ENCODE measurements around the gene EIF2B4. TPM values are rescaled to one million over a fixed set of nuclear protein-coding genes. Genes with fewer than 3 reads are reported as not detected.
A peak's percentile ranks its signal among the peaks of the same experiment; 100 is the strongest.

EIF2B4 gene
- total and polyA plus RNA-seq, 2 of the 13 experiments (the other 11 are each of a cell fraction or from before 2014, with no cell fraction given): 91.5 to 96.4 TPM

DNA sequence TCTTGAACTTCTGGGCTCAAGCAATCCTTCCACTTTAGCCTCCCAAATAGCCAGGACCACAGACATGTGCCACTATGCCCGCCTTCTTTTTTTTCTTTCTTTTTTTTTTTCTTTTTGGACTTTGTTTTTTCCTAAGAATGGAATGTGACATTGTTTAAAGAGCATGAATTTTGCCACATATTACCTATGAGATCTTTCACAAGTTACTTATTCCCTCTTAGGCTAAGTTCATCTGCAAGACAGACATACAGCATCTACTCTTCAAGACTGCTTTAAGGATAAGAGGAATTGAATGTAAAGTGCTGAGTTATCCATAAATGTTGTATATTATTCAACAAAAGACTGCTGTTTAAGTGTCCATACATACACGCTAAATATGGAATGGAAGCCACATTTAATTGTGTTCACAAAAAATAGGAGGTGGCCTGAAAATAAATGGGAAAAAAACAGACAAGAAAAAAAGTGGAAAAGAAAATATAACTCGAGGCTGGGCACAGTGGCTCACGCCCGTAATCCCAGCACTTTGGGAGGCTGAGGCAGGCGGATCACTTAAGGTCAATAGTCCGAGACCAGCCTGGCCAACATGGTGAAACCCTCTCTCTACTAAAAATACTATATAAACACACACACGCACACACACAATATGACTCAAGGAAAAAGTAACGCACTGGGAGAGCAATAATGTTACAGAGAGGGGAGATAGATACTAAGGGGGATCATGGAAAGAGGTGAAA, 42.4 kb upstream of the EIF2B4 start (continued):
- TF ChIP-seq, protein P1, sequence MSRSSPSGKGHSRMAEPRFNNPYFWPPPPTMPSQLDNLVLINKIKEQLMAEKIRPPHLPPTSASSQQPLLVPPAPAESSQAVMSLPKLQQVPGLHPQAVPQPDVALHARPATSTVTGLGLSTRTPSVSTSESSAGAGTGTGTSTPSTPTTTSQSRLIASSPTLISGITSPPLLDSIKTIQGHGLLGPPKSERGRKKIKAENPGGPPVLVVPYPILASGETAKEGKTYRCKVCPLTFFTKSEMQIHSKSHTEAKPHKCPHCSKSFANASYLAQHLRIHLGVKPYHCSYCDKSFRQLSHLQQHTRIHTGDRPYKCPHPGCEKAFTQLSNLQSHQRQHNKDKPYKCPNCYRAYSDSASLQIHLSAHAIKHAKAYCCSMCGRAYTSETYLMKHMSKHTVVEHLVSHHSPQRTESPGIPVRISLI (CRISPR knock-in tag; IDR thresholded peaks at IDR 0.05; ENCODE audit: borderline replicate concordance): peak; percentile 94
- TF ChIP-seq STAT5B (CRISPR knock-in tag; IDR thresholded peaks at IDR 0.05) (no peak), TP53 (CRISPR knock-in tag; conservative IDR thresholded peaks at IDR 0.05) (no peak), NFRKB (IDR thresholded peaks at IDR 0.05) (0 out of 2 replicates have a peak, but pooled peaks have one; percentile 13), RARA (CRISPR knock-in tag; IDR thresholded peaks at IDR 0.05) (peak; percentile 25; the same call in 1 of the 2 replicates), ZNF138 (CRISPR knock-in tag; IDR thresholded peaks at IDR 0.05; ENCODE audit: low read depth) (no peak), MED1 (CRISPR knock-in tag; IDR thresholded peaks at IDR 0.05) (peak; percentile 12; the same call in 1 of the 2 replicates), SOX5 (CRISPR knock-in tag; IDR thresholded peaks at IDR 0.05; ENCODE audit: borderline replicate concordance) (peak; percentile 69; the same call in 1 of the 2 replicates), SAP130 (CRISPR knock-in tag; IDR thresholded peaks at IDR 0.05; ENCODE audit: low read depth) (peak; percentile 50; the same call in 1 of the 2 replicates), RCOR2 (CRISPR knock-in tag; IDR thresholded peaks at IDR 0.05) (peak; percentile 26; the same call in 1 of the 2 replicates), FOXK2 (IDR thresholded peaks at IDR 0.05) (peak; percentile 78), ZNF136 (CRISPR knock-in tag; IDR thresholded peaks at IDR 0.05; ENCODE audit: low read depth) (peak; percentile 62; the same call in 1 of the 2 replicates), NFIC (IDR thresholded peaks at IDR 0.05; ENCODE audit: low read length) (peak; percentile 51; the same call in 1 of the 2 replicates), ZNF850 (CRISPR knock-in tag; conservative IDR thresholded peaks at IDR 0.05) (0 out of 2 replicates have a peak, but pooled peaks have one; percentile 59), HHEX (CRISPR knock-in tag; IDR thresholded peaks at IDR 0.05) (no peak), CENPX (CRISPR knock-in tag; IDR thresholded peaks at IDR 0.05) (no peak), CEBPG (CRISPR knock-in tag; IDR thresholded peaks at IDR 0.05) (peak; percentile 40)
- TF ChIP-seq, protein P2, sequence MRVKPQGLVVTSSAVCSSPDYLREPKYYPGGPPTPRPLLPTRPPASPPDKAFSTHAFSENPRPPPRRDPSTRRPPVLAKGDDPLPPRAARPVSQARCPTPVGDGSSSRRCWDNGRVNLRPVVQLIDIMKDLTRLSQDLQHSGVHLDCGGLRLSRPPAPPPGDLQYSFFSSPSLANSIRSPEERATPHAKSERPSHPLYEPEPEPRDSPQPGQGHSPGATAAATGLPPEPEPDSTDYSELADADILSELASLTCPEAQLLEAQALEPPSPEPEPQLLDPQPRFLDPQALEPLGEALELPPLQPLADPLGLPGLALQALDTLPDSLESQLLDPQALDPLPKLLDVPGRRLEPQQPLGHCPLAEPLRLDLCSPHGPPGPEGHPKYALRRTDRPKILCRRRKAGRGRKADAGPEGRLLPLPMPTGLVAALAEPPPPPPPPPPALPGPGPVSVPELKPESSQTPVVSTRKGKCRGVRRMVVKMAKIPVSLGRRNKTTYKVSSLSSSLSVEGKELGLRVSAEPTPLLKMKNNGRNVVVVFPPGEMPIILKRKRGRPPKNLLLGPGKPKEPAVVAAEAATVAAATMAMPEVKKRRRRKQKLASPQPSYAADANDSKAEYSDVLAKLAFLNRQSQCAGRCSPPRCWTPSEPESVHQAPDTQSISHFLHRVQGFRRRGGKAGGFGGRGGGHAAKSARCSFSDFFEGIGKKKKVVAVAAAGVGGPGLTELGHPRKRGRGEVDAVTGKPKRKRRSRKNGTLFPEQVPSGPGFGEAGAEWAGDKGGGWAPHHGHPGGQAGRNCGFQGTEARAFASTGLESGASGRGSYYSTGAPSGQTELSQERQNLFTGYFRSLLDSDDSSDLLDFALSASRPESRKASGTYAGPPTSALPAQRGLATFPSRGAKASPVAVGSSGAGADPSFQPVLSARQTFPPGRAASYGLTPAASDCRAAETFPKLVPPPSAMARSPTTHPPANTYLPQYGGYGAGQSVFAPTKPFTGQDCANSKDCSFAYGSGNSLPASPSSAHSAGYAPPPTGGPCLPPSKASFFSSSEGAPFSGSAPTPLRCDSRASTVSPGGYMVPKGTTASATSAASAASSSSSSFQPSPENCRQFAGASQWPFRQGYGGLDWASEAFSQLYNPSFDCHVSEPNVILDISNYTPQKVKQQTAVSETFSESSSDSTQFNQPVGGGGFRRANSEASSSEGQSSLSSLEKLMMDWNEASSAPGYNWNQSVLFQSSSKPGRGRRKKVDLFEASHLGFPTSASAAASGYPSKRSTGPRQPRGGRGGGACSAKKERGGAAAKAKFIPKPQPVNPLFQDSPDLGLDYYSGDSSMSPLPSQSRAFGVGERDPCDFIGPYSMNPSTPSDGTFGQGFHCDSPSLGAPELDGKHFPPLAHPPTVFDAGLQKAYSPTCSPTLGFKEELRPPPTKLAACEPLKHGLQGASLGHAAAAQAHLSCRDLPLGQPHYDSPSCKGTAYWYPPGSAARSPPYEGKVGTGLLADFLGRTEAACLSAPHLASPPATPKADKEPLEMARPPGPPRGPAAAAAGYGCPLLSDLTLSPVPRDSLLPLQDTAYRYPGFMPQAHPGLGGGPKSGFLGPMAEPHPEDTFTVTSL (CRISPR knock-in tag; IDR thresholded peaks at IDR 0.05; ENCODE audit: borderline replicate concordance): peak; percentile 74; the same call in 1 of the 2 replicates
- TF ChIP-seq, protein P3, sequence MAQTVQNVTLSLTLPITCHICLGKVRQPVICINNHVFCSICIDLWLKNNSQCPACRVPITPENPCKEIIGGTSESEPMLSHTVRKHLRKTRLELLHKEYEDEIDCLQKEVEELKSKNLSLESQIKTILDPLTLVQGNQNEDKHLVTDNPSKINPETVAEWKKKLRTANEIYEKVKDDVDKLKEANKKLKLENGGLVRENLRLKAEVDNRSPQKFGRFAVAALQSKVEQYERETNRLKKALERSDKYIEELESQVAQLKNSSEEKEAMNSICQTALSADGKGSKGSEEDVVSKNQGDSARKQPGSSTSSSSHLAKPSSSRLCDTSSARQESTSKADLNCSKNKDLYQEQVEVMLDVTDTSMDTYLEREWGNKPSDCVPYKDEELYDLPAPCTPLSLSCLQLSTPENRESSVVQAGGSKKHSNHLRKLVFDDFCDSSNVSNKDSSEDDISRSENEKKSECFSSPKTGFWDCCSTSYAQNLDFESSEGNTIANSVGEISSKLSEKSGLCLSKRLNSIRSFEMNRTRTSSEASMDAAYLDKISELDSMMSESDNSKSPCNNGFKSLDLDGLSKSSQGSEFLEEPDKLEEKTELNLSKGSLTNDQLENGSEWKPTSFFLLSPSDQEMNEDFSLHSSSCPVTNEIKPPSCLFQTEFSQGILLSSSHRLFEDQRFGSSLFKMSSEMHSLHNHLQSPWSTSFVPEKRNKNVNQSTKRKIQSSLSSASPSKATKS (CRISPR knock-in tag; IDR thresholded peaks at IDR 0.05): peak; percentile 3; the same call in 1 of the 2 replicates
- TF ChIP-seq, protein P4, sequence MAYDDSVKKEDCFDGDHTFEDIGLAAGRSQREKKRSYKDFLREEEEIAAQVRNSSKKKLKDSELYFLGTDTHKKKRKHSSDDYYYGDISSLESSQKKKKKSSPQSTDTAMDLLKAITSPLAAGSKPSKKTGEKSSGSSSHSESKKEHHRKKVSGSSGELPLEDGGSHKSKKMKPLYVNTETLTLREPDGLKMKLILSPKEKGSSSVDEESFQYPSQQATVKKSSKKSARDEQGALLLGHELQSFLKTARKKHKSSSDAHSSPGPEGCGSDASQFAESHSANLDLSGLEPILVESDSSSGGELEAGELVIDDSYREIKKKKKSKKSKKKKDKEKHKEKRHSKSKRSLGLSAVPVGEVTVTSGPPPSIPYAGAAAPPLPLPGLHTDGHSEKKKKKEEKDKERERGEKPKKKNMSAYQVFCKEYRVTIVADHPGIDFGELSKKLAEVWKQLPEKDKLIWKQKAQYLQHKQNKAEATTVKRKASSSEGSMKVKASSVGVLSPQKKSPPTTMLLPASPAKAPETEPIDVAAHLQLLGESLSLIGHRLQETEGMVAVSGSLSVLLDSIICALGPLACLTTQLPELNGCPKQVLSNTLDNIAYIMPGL (CRISPR knock-in tag; IDR thresholded peaks at IDR 0.05; ENCODE audit: borderline replicate concordance in 1 of 2, low read depth in 1 of 2): 0 out of 4 replicates have a peak, but pooled peaks of 1 of the 2 experiments have one; percentile 10
